ENCODE results near the gene PANK2. TPM values are rescaled to one million over a fixed set of nuclear protein-coding genes. Genes with fewer than 3 reads are reported as not detected.

PANK2 gene
- total RNA-seq, 2 experiments from 2014 or later = 49.0 to 51.1 TPM

DNA sequence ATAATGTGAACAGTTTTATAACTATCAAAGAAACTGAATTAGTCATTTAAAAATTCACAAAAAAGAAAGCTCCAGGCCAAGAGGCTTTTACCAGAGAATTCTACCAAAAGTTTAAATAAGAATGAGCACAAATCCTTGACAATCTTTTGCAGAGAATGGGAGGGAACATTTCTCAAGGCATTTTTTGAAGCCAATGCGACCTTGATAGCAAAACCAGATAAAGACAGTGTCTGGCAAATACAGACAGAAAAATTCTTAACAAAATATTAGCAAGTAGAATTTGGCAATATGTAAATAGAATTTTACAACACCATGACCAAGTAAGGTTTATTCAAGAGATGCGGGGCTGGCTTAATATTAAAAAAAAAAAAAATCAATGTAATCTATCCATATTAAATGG lies 84.5 kb downstream of the PANK2 start:
- TF ChIP-seq, protein P1, sequence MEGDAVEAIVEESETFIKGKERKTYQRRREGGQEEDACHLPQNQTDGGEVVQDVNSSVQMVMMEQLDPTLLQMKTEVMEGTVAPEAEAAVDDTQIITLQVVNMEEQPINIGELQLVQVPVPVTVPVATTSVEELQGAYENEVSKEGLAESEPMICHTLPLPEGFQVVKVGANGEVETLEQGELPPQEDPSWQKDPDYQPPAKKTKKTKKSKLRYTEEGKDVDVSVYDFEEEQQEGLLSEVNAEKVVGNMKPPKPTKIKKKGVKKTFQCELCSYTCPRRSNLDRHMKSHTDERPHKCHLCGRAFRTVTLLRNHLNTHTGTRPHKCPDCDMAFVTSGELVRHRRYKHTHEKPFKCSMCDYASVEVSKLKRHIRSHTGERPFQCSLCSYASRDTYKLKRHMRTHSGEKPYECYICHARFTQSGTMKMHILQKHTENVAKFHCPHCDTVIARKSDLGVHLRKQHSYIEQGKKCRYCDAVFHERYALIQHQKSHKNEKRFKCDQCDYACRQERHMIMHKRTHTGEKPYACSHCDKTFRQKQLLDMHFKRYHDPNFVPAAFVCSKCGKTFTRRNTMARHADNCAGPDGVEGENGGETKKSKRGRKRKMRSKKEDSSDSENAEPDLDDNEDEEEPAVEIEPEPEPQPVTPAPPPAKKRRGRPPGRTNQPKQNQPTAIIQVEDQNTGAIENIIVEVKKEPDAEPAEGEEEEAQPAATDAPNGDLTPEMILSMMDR (IDR thresholded peaks at IDR 0.05) = no peak
- ATAC-seq (ENCODE audit: poor library complexity) (no peak), DNase-seq (no peak)
- Histone ChIP-seq H3K36me3 (ENCODE audit: insufficient read depth, low read length) (no peaks in the 10 kb centered on the region), H3K27me3 (ENCODE audit: control insufficient read depth in 1 of 2, insufficient read depth in 2 of 2, low read length in 2 of 2) (no peaks in the 10 kb centered on the region), H3K4me1 (ENCODE audit: insufficient read depth, low read length) (no peaks in the 10 kb centered on the region), H3K27ac (ENCODE audit: low read depth in 1 of 2, low read length in 2 of 2) (no peak overlapping the region), H3K4me3 (ENCODE audit: low read length) (no peak overlapping the region), H3K9me3 (ENCODE audit: control insufficient read depth in 1 of 2, insufficient read depth in 1 of 2, low read length in 2 of 2) (no peaks in the 10 kb centered on the region)
- intact Hi-C loops (cut with DNase I, micrococcal nuclease) = no loop called here
- H3K27ac Mint-ChIP-seq = no peak overlapping the region
- peaks cover 12% of the 10 kb centered on the region for H3K36me3 Mint-ChIP-seq (ENCODE audit: low read depth)
- H3K9me3 Mint-ChIP-seq = no peaks in the 10 kb centered on the region
- H3K4me1 Mint-ChIP-seq (ENCODE audit: low read depth) = peaks cover 7% of the 10 kb centered on the region
- ChIA-PET CTCF (interaction anchor here (0.7 kb wide), 1 partner anchor 468 kb away, joined by 5 read pairs; no protein-coding TSS in a partner anchor), POLR2A (no interaction called here)
- no peak overlapping the region for H3K4me3 Mint-ChIP-seq
- H3K27me3 Mint-ChIP-seq = no peaks in the 10 kb centered on the region

DNA sequence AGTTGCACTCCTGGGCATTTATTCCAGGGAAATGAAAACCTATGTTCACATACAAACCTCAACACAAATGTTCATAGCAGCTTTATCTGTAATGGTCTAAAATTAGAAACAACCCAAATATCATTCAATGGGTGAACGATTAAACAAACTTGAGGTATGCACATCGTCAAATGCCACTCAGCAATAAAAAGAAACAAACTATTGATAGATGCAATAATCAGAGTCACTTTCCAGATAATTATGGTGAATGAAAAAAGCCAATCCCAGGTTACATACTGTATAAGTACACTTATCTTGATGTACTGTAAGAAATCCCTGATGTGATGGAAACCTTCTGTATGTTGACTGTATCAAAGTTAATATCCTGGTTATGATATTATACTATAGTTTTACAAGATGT lies 87.3 kb downstream of the PANK2 start:
- intact Hi-C loops (cut with DNase I, micrococcal nuclease) = no loop called here
- Mint-ChIP-seq H3K27ac (no peak overlapping the region), H3K4me3 (no peak overlapping the region), H3K4me1 (ENCODE audit: low read depth) (peaks cover 20% of the 10 kb centered on the region), H3K27me3 (no peaks in the 10 kb centered on the region), H3K36me3 (ENCODE audit: low read depth) (peaks cover 9% of the 10 kb centered on the region), H3K9me3 (no peaks in the 10 kb centered on the region)
- no peaks in the 10 kb centered on the region for H3K27me3 ChIP-seq (ENCODE audit: control insufficient read depth in 1 of 2, insufficient read depth in 2 of 2, low read length in 2 of 2)
- POLR2A ChIA-PET = interaction anchor here (1.0 kb wide), 1 partner anchor 44 kb away, joined by 3 read pairs; no protein-coding TSS in a partner anchor
- ATAC-seq (ENCODE audit: poor library complexity) = no peak
- TF ChIP-seq, protein P1 (IDR thresholded peaks at IDR 0.05) = no peak
- DNase-seq = no peak
- no peaks in the 10 kb centered on the region for H3K36me3 ChIP-seq (ENCODE audit: insufficient read depth, low read length)
- H3K9me3 ChIP-seq (ENCODE audit: control insufficient read depth in 1 of 2, insufficient read depth in 1 of 2, low read length in 2 of 2) = no peaks in the 10 kb centered on the region
- peaks cover 13% of the 10 kb centered on the region for H3K4me1 ChIP-seq (ENCODE audit: insufficient read depth, low read length)
- CTCF ChIA-PET = interaction anchor here (1.0 kb wide), 1 partner anchor 11 kb away, joined by 3 read pairs; no protein-coding TSS in a partner anchor
- H3K27ac ChIP-seq (ENCODE audit: low read depth in 1 of 2, low read length in 2 of 2) = no peak overlapping the region
- H3K4me3 ChIP-seq (ENCODE audit: low read length) = no peak overlapping the region

Small RNA genes lying within 50 kb of the gene (microRNA-seq; reads per million reads assigned to microRNA genes)
- gene MIR103A2 (ENCODE audit: borderline microRNAs expressed, borderline replicate concordance) = not detected
- gene MIR103B2 (ENCODE audit: borderline microRNAs expressed, borderline replicate concordance) = not detected

Other genes with a start within 250 kb of the PANK2 start
- not detected for gene GFRA4, start 226.0 kb upstream of the PANK2 start, total RNA-seq
- not detected for gene ADAM33, start 207.4 kb upstream of the PANK2 start, total RNA-seq
- under 1 TPM; 0.08 to 0.11 TPM for gene SIGLEC1, start 176.8 kb upstream of the PANK2 start, total RNA-seq
- under 1 TPM in 1 of 2 experiments, not detected in 1; 0.08 TPM for gene HSPA12B, start 156.7 kb upstream of the PANK2 start, total RNA-seq
- 10 to 100 TPM; 11.2 to 11.6 TPM for gene ADISSP, start 121.6 kb upstream of the PANK2 start, total RNA-seq
- not detected for gene SPEF1, start 107.9 kb upstream of the PANK2 start, total RNA-seq
- 10 to 100 TPM; 25.1 to 25.3 TPM for gene CENPB, start 102.6 kb upstream of the PANK2 start, total RNA-seq
- 100 to 1,000 TPM; 144 TPM for gene CDC25B, start 93.1 kb upstream of the PANK2 start, total RNA-seq
- gene AP5S1, start 68.8 kb upstream of the PANK2 start, total RNA-seq = 1 to 10 TPM; 6.0 TPM
- 10 to 100 TPM; 13.6 to 14.7 TPM for gene MAVS, start 42.6 kb upstream of the PANK2 start, total RNA-seq
- 1 to 10 TPM; 6.8 to 8.1 TPM for gene RNF24, start 126.2 kb downstream of the PANK2 start, total RNA-seq